Lung (tissue), 12 donors: Measurements from ENCODE around the gene TMEM37. TPM values are rescaled to one million over a fixed set of nuclear protein-coding genes. Genes with fewer than 3 reads are reported as not detected.

Experiments used
- ATAC-seq: fragments of 200-7000 bp; cut with Tn5 transposase; one replicate; pipeline ENCODE4 v1.9.1; 2020; ENCODE audit warnings: moderate number of reproducible peaks; ENCODE audit not compliant: insufficient read depth, low FRiP score
- DNase-seq, 3 donors: peaks; one replicate each; pipeline ENCODE4 v3.0.0-alpha.2; 2013 to 2017
- H3K27ac ChIP-seq, 2 donors: one replicate each; pipeline ENCODE4 v1.5.1; 2013; ENCODE audit warnings: mild to moderate bottlenecking in 2 of 2, moderate library complexity in 2 of 2, control low read depth in 1 of 2, inconsistent platforms in 1 of 2, low read depth in 1 of 2, low read length in 1 of 2
- H3K27me3 ChIP-seq, 3 donors: one replicate each; pipeline ENCODE4 v1.5.1; 2013; ENCODE audit warnings: low read length in 2 of 3; ENCODE audit not compliant: control insufficient read depth in 3 of 3, insufficient read depth in 3 of 3
- H3K36me3 ChIP-seq, 4 donors: one replicate each; pipeline ENCODE4 v1.5.1; 2013; ENCODE audit warnings: low read length in 4 of 4, mild to moderate bottlenecking in 1 of 4, moderate library complexity in 1 of 4; ENCODE audit not compliant: control insufficient read depth in 4 of 4, insufficient read depth in 4 of 4
- H3K4me1 ChIP-seq, 5 donors: one replicate each; pipeline ENCODE4 v1.5.1; 2013; ENCODE audit warnings: low read length in 5 of 5, mild to moderate bottlenecking in 2 of 5, moderate library complexity in 1 of 5; ENCODE audit not compliant: control insufficient read depth in 5 of 5, insufficient read depth in 5 of 5
- H3K4me3 ChIP-seq: one replicate; pipeline ENCODE4 v1.5.1; 2013; ENCODE audit warnings: mild to moderate bottlenecking, control low read depth, moderate library complexity
- H3K9ac ChIP-seq, 2 donors: one replicate each; pipeline ENCODE4 v1.5.1; 2013; ENCODE audit warnings: low read length in 2 of 2, control low read depth in 1 of 2; ENCODE audit not compliant: insufficient read depth in 1 of 2
- H3K9me3 ChIP-seq, 4 donors: one replicate each; pipeline ENCODE4 v1.5.1; 2013; ENCODE audit warnings: low read length in 3 of 4, mild to moderate bottlenecking in 1 of 4, moderate library complexity in 1 of 4; ENCODE audit not compliant: control insufficient read depth in 4 of 4, insufficient read depth in 3 of 4
- CTCF ChIP-seq: IDR thresholded peaks from 2 replicates; pipeline ENCODE4 v1.5.1; 2012; ENCODE audit warnings: mild to moderate bottlenecking; ENCODE audit errors: control extremely low read depth, extremely low read depth
- WGBS, 2 donors: extraction: QIAGEN DNeasy Blood & Tissue Kit; methylation state at CpG; one replicate each; pipeline ENCODE4 v1.1.7; 2013; 5-methylcytosine and 5-hydroxymethylcytosine counted together
- polyA plus RNA-seq, 2 donors: library from polyadenylated mRNA; stranded (reverse); fragments of 200-250 nt; gene quantifications; one replicate each; pipeline ENCODE4 v1.2.1, GENCODE V29; 2013
- total RNA-seq, 2 donors: library from RNA; depleted of rRNA in 1 of 2; stranded (reverse); fragments of >200 nt in 1 of 2; gene quantifications; one replicate each; pipeline ENCODE4 v1.2.1, GENCODE V29; 2014 to 2021
- donor health status: control.
- donor health status: control.
- donor health status: Bipolar disorder and iron deficiency.
- donor health status: healthy.
- donor health status: DM: yes; HTN: yes; CAD: no.

TMEM37 gene
- total and polyA plus RNA-seq, 4 donors = 9.9 to 14.3 (median 12.1) TPM

DNA sequence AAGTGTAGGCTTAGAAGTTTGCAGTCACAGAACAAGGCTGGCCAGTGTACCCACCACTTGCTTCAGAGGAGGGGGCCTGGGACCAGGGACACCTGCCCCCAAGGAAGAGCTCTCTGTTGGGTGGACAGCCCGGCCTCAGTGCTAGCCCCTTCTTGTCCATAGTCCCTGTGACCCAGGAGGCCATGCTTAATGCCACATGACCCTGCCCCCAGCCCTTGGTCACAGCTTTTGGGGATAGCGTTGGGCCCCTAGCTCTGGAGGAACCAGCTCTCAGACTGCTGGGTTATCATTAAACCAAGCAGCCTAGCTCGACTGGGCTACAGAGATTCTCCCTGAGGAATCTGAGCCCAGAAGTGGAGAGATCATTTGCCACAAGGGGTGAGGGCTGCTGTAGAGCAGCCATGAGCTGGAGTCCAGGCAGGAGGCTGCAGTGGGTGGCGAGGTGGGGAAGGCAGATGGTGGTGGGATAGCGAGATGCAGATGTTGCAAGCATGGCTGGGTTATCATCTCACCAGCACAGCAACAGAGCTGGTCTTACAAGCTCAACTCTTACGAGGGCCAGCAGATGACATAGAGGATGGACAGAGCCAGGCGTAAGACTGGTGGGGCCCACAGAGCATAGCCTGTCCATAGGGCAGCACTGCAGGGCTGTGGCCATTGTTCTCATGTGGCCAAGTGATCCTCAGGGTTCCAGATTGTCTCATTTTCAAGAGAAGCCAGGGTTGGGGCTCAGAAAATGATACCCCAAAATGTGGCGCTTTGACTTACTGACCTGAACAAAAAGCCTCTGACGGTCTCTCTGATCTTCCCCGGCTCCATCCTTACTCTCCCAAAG lies 7.2 kb upstream of the TMEM37 start:
- no peak for TF ChIP-seq CTCF
- H3K9ac ChIP-seq = no peak overlapping the region
- no peaks in the 10 kb centered on the region for H3K27me3 ChIP-seq
- H3K4me1 ChIP-seq = peaks cover 0 to 27% (median 6%) of the 10 kb centered on the region in 5 donors
- no peak overlapping the region for H3K27ac ChIP-seq
- H3K9me3 ChIP-seq = no peaks in the 10 kb centered on the region
- H3K4me3 ChIP-seq = no peak overlapping the region
- no peak for ATAC-seq
- H3K36me3 ChIP-seq = no peaks in the 10 kb centered on the region
- DNase-seq = no peak
- WGBS, 2 donors = 90% methylated on average over 10 of the region's 10 CpGs

GRCh38 chr2:119425119-119425405 lies 6.6 kb upstream of the TMEM37 start:
- no peak for TF ChIP-seq CTCF
- H3K36me3 ChIP-seq = no peaks in the 10 kb centered on the region
- no peak for ATAC-seq
- no peak overlapping the region for H3K4me3 ChIP-seq
- DNase-seq = no peak
- WGBS, 2 donors = 93 to 94% methylated on average over 1 of the region's 1 CpG
- no peak overlapping the region for H3K27ac ChIP-seq
- no peaks in the 10 kb centered on the region for H3K9me3 ChIP-seq
- H3K9ac ChIP-seq = no peak overlapping the region
- no peaks in the 10 kb centered on the region for H3K27me3 ChIP-seq
- H3K4me1 ChIP-seq = peaks cover 0 to 33% (median 6%) of the 10 kb centered on the region in 5 donors

DNA sequence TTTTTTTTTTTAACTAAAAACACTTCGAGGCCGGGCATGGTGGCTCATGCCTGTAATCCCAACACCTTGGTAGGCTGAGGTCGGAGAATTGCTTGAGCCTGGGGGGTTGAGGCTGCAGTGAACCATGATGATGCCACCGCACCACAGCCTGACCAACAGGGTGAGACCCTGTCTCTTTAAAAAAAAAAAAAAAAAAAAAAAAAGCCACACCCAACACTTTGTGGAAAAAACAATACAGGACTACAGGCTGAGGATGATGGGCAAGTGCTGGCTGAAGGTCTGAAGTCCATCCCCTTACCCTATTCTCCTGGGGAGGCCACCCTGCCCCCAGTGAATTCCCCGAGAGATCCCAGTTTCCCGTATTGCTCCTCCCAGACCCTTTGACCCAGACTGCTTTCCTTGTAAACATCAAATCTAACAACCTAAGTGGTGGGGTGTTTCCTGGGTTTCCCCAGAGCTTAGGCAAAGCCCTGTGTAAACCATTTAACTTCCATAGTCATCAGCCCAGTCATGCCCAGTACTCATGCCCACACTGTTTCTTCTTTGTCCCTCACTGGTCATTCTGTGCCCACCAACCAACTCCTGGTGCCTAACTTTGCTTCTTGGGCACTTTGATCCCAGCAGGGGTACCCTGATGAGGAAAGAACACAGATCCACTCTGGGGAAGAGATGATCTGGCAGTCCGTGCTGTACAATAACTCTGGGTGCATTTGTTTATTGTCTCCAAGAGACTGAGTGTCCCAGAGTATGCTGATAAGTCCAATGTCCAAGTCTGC lies 5.8 kb upstream of the TMEM37 start:
- Histone ChIP-seq H3K4me1 (peaks cover 0 to 38% (median 6%) of the 10 kb centered on the region in 5 donors), H3K27me3 (no peaks in the 10 kb centered on the region), H3K27ac (no peak overlapping the region), H3K4me3 (no peak overlapping the region), H3K9ac (no peak overlapping the region), H3K9me3 (no peaks in the 10 kb centered on the region), H3K36me3 (no peaks in the 10 kb centered on the region)
- WGBS, 2 donors = 73 to 77% methylated on average over 7 of the region's 7 CpGs
- no peak for ATAC-seq
- no peak for DNase-seq
- no peak for TF ChIP-seq CTCF
